DMS79 (cell line): ENCODE results near the gene PITRM1.

Experiments
- DNase-seq: peaks from one replicate; lab custom pipeline; 2025; lab: John Stamatoyannopoulos, UW

PITRM1 gene

DNA sequence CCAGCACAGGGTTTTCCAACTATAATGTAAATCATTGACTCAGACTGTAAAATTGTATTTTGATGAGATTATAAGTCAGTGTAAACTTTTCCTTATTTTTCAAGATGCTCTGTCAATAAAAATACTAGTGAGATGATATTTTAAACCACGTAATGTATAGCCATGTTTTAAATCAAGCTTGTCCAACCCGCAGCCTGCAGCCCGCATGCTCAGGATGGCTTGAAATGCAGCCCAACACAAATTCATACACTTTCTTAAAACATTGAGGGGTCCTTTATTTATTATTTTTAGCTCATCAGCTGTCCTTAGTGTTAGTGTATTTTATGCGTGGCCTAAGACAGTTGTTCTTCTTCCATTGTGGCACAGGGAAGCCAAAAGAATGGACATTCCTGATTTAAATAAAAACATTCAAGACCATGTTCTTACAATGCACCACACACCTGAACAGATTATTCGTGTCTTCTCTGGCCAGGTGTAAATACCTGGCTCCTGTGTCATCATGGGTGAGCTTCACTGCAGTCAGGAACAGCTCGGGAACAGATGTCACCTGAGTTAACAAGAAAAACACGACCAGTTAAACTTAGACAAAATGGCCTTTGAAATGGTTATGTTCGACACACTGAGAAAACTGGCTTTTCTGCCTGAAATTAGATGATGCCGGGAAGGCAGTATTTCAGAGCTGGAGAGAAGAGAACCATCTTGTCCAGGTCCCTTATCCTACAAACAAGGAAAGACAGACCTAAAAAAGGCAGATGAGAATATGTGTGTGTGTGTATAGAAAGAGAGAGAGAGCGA, 5.9 kb downstream of the PITRM1 start:
- no peak for DNase-seq

DNA sequence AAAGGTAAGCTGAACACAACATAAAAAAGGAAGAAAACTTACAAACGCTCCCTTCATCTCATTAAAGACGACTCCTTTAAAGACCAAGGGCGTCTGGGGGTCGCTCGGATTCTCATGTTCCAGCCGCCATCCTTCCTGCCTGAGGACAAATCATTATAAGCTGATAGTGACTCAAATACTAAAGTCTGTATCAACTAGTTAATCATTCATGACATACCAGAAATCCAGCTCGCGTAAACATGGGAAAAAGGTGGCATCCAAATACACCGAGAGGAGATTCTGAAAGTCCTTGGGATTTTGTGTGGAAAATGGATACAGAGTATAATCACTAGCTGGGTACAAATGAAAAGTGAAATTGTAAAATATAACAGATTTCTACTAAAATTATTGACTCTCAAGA, 7.4 kb downstream of the PITRM1 start:
- DNase-seq: no peak

DNA sequence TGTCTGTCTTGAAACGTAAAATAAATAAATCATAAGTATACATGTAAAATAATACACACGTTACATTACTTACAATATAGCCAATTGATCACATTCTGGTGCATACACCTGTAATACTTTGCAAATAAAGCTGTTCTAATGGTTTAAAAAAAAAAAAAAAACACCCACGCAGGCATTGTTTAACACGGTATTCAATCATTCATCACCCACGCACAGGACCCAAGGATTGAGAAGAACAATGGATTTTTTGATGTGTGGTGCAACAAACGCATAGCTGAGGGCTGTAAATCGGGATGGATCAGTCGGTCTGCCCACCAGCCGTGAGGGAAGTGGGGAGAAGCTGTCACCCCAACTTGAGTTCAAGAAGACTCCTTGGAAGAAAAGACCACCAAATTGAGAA, 8.7 kb downstream of the PITRM1 start:
- no peak for DNase-seq

DNA sequence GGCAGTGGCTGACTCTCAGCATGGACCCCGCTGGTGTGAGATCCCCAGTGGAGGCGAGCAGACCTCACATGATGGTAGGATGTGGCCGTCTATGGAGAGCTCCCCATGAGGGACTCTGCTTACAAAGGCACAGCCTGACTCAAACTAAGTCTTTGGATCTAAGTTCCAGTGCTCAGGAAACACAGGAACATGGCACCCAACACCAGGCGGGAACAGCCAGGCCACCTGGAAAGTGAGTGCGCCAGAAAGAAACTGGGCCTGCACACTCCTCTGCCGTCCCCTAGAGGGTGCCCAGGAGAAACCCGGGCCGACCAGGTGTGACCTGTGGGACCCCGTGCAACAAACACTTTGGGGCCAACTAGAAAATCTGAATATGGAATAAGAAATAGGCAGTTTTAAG, 10.0 kb downstream of the PITRM1 start:
- DNase-seq: no peak

DNA sequence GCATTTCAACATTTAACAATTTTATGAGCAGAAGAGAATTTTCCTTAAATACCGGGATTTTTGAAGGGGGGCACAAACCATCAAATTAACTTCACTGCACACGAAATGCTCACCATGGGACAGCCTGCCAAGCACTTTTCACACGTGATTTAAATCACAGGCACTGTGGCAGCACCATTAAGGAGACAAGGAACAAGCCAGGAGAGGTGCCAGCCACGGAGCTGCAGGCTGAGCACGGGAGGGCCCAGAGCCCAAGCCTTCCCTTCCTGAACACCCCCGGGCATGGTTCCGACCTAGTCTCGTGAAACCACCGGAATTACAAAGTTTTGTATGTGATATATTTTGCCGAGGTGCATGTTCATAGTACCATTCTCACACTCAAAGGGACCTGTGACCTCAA, 13.4 kb downstream of the PITRM1 start:
- no peak for DNase-seq

DNA sequence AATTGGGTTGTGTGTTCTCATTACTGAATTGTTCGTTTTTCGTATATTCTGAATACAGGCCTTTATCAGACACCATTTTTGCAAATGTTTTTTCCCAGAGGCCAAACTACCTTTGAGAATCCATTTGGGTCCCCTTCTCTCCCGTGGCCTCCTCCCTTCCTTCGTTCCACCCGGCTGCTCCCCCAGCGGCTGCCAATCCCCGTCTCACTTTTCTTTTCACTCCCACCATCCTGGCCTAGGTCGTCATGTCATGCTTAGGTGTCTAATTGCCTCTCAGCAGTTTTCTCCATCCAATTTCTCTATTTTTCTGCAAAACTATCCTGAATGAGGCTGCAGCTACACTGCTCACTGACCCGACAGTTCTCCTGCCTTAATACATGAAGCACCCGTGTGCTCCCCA, 17.9 kb downstream of the PITRM1 start:
- DNase-seq: no peak

DNA sequence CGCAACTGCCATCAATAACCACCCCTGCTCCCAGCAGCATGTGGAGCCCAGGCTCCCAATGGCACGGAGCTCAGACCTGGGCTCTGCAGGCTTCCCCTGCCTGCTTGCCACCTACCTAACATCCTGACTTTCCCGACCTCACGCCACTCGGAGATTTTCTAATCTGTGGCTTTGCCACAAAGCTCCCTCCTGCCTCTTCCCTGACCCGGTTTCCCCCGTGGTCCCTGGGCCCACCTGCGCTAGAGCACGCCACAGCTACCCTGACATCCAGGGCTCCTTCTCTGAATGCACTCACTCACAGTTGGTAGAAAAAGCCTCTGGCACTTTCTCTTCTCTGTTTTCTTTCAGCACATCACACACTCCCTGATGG, 20.0 kb downstream of the PITRM1 start:
- no peak for DNase-seq

DNA sequence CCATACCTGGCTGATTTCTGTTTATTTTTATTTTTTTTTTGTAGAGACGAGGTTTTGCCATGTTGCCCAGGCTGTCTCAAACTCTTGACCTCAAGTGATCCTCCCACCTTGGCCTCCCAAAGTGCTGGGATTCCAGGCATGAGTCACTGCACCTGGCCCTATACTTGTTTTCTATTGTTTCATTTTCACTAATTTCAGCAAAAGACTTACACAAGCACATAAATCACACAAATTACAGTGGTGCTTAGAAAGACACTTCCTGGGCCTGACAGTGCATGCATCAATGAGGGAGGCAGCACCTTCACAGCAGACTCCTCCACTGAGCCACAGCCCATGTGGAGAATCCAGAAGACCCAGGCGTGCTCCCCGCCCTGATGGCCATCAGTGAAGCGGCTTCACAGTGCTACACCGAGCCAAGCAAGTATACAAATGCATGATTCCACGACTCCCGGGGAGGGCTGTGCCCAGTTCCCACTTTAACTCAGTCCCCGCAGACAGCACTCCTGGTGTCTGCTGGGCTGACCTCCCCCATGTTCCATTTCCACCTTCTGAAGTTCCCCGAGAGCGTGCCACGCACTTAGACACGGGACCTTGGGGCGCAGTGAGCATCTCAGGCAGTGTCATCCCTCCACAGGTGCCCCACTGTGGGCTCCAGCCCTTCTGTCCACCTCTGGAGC, 20.6 kb downstream of the PITRM1 start:
- no peak for DNase-seq

DNA sequence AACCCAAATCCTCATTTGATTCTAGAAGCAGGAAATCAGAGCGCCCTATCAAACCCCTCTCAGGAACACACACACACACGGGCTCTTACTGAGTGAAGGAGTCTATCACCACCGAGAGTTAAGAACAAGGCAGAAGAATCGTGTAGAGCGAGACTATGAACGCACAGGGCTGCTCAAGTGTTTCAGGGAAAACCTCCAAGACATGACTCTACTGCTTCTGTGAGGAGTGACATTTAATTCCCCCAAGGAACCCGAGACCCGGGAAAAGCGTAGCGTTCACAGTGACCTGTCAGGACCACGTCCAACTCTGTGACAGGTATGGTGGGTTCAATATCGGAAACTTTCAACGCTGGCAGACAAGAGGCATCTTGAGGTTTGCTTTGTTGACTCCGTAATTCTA, 21.6 kb downstream of the PITRM1 start:
- no peak for DNase-seq

DNA sequence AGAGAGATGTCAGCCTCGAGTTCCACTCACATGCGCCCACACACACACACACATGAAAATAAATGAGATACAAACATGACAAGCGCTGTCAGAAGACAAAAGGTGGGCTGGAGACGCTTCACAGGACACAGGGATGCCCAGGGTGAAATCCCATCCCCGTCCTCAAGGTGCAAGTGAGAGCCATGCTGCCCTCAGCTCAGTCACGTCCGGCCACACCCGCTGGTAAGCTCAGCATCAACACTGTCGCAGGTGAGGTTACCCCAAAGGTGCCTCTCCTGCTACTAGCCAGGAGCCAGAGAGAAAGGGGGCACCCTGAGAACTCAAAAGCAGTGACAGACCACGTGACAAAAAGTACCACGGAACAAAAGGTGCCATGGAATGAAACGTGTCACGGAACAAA, 22.2 kb downstream of the PITRM1 start:
- no peak for DNase-seq

DNA sequence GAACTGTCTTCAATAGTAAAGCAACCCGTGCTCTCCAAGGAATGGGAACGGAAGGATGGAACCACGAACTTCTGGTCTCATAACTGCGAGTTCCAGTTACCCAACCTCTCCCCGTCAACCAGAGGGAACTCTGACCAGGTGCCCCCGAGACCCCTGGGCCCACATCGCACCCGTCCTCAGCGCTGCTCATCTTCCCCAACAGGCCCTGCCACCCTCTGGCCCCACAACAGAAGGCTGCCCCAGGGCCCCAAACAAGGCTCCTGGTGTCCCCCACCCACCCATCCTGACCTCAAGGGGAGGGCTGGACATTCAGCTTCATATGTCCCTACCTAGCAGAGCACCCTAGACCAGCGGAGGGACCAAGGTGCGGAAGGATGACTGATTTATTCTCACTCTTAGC, 22.7 kb downstream of the PITRM1 start:
- no peak for DNase-seq

DNA sequence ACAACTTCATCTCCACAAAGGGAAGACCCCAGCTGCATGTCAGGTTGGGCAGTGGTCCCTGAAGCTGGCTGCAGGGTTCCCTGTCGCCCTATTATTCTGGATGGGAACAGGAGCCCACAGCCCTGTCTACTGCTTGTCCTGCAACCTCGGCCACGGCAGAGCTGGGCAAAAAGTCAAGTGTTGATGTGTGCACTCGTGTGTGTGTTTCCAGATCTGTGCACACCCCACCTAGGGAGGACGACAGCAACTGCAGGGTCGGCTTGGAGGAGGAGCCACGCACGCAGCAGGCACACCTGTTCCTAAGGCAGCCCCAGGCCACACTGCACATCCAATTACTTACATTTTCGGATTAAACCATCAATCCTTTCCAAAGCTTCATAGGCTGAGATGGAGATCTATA, 23.6 kb downstream of the PITRM1 start:
- DNase-seq: no peak

DNA sequence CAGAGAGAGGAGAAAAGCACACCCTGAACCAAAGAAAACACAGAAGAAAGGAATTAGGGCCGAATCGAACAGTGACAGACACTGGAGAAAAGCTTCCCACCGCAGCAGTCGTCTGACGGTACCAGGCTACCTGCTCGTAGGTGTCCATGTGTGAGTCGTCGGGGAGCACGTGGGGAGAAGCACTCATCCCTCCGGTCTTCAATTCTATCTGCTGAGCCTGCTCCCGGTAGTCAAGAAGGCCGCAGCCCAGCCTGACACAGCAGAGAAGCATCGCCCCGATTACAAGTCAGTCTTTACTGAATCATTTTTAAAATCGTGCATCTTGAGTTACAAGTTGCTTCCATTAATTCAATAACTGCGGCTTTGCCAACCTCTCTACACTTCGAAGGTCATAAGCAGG, 24.5 kb downstream of the PITRM1 start:
- no peak for DNase-seq

DNA sequence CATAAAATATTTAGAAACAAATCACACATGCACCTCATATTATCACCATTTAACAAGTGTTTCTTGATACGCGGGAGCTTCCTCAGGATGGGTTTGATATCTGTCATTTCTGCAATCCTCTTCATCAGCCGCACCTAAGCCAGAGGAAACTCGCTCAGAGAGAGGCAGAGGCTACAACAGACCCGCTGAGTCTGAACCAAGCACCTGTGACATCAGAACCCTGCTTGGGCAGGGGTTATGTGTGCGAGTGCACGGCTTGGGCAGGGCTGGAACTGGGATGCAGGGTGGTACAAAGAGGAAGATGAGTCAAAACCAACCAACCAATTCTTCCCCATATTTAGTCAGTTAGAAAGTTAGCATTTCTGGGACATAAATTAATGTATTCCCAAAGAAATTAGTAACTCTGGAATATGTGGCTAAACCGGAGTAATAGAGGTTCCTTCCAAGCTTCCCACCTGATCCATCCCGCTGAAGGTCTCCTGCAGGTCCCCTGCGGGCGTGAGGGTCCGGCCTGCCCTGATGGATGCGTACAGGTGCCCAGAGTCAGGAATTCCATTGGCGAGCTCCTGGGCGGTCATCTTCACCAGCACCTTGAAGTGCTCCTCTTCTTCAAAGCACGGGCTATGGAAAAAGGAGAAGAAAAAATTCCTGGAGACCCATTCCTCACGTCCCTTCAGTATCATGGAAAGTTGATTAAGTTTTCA, 25.3 kb downstream of the PITRM1 start:
- no peak for DNase-seq

DNA sequence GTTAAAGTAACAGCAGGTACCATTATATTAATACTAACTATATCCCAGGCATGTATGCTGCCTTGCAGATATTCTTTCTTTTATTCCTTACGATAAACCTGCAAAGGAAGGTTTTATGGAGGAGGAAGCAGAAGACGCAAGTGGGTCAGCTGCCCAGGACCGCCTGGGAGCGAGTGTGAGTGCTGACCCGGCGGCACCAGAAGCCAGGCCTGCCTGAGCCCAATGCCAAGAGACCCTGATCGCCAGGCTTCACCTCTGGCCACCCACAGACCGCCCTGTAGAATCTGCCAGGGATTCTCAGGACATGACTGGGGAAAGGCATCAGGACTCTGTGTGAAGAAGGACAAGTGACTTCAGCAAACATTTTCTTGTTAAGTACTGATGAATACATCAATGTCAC, 26.3 kb downstream of the PITRM1 start:
- DNase-seq: no peak

DNA sequence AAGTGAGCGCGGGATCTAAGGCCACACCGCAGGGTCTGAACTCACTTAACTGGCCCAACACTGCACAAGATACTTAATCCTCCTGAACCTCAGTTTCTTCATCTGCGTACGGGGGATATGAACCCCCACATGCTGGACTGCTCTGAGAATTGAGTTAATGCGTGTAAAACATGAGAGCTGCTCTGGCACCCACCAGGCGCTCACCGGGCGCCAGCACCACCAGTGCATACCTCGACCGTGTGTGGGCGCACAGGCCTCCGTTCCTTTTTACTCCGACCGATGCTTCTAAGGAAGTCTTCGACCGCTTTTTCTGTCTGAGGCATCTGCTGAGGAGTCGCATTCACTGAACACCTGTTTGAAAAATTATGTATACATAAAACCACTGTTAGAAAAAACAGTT, 27.2 kb downstream of the PITRM1 start:
- DNase-seq: no peak

DNA sequence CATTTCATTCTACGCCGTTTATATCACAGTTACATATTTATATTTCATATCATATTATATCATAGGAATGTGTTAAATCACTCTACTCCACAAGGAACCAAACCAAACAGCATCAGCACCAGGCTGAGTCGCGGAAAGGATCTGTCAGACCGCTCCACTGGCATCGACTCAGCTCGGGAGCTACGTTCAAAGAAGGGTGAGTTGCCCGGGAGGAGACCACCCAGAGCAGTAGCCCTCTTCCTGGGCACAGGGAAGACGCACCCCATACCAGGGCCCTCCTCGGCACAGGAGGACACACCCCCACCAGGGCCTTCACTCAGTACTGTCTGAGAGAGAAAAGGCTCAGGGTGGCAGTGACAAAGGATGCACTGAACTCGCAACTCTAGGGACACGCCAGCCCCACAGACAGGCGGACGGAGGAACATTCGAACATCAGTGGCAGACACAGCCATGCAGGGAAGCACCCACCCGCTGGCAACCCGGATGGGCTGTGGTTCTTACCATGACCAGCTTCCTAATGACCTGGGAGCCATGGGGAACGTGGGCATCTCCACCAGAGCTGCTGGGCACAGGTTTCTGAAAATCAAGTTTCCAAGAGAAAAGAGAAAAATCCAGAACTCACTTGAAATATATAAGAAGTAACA, 28.7 kb downstream of the PITRM1 start:
- DNase-seq: no peak

DNA sequence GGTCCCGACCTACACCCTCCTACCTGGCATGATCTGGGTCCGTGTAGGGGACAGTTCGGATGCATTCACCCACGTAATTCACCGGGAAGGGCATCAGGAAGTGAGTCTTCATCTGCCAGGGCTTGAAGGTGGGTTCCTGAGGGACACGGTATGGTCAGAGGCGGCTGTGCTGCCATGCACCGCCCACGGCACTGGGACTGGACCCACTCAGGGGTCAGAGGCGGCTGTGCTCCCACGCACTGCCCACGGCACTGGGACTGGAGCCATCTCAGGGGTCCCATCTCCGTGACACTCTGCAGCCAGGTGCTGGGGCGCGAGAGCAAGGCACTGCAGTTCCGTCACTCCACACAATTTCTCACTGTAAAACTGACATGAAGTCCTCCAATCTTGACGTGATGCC, 29.2 kb downstream of the PITRM1 start:
- DNase-seq: no peak

DNA sequence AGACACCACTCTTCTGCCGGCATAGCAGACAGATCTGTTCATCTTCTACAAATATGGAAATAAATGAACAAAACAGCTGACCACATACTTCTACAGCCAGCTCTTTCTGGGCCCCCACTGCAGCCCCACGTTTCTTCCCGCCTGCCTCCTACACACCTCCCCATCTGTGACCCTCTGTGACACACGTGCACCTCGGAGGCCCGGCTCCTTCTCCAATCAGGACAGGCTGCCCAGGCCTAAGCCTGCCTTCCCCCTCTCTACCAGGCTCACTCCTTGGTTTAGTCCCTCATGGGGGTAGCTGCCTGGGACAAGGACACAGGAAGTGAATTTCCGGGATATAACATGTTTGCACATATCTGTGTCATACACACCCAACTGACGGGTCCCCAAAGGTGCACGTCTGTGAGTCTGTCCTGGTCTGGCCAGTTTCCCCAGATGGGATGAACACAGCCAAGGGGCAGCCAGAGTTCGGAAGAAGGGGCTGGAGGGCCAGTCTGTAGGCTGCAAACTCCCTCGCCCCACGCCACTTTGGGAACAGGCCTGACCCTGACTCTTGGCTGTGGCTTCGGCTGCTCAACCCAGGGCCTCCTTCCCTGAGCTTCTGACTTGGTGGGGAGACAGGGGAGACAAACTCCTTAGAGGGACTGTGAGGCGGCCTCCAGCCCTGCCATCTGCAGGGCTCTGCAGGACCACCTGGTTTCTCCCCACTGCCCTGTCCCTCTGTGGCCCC, 30.3 kb downstream of the PITRM1 start:
- DNase-seq: no peak

DNA sequence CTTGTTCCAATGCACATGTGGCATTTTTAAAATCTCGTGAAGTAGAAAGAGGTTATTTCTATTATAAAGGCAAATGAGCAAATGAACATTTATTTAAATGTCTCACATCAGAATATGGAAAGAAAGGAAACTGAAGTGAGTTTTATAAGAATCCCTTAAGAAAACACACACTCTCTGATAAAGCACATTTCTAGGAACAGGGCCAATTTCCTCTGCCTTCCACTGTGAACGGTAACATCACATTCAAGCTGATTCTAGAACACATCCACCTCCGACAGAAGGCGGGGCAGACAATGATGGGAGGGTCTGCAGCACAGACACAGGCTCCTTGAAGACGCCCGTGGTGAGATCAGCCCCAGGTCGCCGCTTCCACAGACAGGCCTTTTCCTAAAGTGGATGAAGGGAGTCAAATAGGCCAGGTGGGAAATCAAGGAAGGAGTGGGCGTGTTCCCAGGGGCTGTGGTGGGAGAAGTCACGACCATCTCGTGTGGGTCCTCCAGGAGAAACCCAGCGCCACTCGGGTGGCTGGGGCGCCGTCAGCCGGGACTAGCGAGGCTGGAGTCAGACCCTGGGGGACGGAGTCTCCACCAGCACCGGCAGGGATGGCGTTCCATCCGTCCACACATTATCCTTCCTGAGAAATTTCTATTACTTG, 31.1 kb downstream of the PITRM1 start:
- DNase-seq: no peak

DNA sequence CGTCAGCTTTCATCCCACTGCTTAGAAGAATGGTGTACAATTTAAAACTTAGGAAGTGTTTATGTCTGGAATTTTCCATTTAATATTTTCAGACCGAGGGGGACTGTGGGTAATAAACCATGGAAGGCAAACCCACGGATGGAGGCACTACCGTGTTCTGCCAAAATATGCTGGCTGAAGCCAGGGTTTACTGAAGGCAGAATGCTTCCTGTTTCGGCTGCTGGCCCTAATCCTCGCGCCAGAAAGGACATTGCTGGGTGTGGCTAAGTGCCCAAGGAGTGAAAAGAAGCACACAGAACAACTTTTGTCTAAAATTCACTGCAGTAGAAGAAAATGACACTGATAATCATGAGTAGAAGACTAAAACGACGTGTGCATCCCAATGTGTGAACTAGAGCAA, 32.3 kb downstream of the PITRM1 start:
- DNase-seq: no peak
